Fibroblast of skin of right quadriceps (primary cell): ENCODE results near the gene OSBPL9.
"Not testable (repeated sequence)": the region's sequence is repeated elsewhere in the genome, so short reads cannot be mapped to it uniquely, and the experiment has no call there.

ENCODE experiments used
- DNase-seq: peaks from one replicate; pipeline ENCODE4 v3.0.0-alpha.2; 2013

OSBPL9 gene

GRCh38 chr1:51716746-51717145, 99.9 kb downstream of the OSBPL9 start:
- DNase-seq = no peak

GRCh38 chr1:51717842-51718241, 101.0 kb downstream of the OSBPL9 start:
- DNase-seq = no peak

- DNase-seq = no peak
Measured at GRCh38 chr1:51719146-51719545, 102.3 kb downstream of the OSBPL9 start.

GRCh38 chr1:51724797-51725196, 107.9 kb downstream of the OSBPL9 start:
- no peak for DNase-seq

GRCh38 chr1:51726051-51726450, 109.2 kb downstream of the OSBPL9 start:
- no peak for DNase-seq

- DNase-seq = no peak
Measured at GRCh38 chr1:51726544-51727225, 109.8 kb downstream of the OSBPL9 start.

GRCh38 chr1:51727366-51727765, 110.5 kb downstream of the OSBPL9 start:
- no peak for DNase-seq

- DNase-seq = no peak
Measured at GRCh38 chr1:51728611-51729155, 111.8 kb downstream of the OSBPL9 start.

GRCh38 chr1:51729156-51729823, 112.4 kb downstream of the OSBPL9 start:
- peak; percentile 78 for DNase-seq

GRCh38 chr1:51729824-51730301, 113.0 kb downstream of the OSBPL9 start:
- DNase-seq = no peak

- DNase-seq = no peak
Measured at GRCh38 chr1:51731998-51732397, 115.1 kb downstream of the OSBPL9 start.

- no peak for DNase-seq
Measured at GRCh38 chr1:51732701-51733425, 116.0 kb downstream of the OSBPL9 start.

GRCh38 chr1:51733426-51733774, 116.5 kb downstream of the OSBPL9 start:
- DNase-seq = not testable (repeated sequence)

- DNase-seq = peak; percentile 7
Measured at GRCh38 chr1:51733793-51734522, 117.1 kb downstream of the OSBPL9 start.

GRCh38 chr1:51734896-51735745, 118.2 kb downstream of the OSBPL9 start:
- no peak for DNase-seq

GRCh38 chr1:51735746-51736254, 118.9 kb downstream of the OSBPL9 start:
- DNase-seq = no peak

- peak; percentile 44 for DNase-seq
Measured at GRCh38 chr1:51736702-51737101, 119.8 kb downstream of the OSBPL9 start.

GRCh38 chr1:51738681-51739080, 121.8 kb downstream of the OSBPL9 start:
- DNase-seq = no peak

GRCh38 chr1:51740652-51741051, 123.8 kb downstream of the OSBPL9 start:
- no peak for DNase-seq

GRCh38 chr1:51741121-51741681, 124.3 kb downstream of the OSBPL9 start:
- DNase-seq = no peak
